ENCODE results near the gene P2RX1.

GRCh38 chr17:3917391-3917931 lies 1.2 kb upstream of the P2RX1 start:
- no peak for TF ChIP-seq POLR2A (IDR thresholded peaks at IDR 0.05)
- TF ChIP-seq CTCF (IDR thresholded peaks at IDR 0.05): no peak
